Measurements from ENCODE around the gene ZNF398. TPM values are rescaled to one million over a fixed set of nuclear protein-coding genes. Genes with fewer than 3 reads are reported as not detected.

ZNF398 gene
- total and polyA plus RNA-seq, 7 donors: 2.4 to 19.7 (median 13.0) TPM

DNA sequence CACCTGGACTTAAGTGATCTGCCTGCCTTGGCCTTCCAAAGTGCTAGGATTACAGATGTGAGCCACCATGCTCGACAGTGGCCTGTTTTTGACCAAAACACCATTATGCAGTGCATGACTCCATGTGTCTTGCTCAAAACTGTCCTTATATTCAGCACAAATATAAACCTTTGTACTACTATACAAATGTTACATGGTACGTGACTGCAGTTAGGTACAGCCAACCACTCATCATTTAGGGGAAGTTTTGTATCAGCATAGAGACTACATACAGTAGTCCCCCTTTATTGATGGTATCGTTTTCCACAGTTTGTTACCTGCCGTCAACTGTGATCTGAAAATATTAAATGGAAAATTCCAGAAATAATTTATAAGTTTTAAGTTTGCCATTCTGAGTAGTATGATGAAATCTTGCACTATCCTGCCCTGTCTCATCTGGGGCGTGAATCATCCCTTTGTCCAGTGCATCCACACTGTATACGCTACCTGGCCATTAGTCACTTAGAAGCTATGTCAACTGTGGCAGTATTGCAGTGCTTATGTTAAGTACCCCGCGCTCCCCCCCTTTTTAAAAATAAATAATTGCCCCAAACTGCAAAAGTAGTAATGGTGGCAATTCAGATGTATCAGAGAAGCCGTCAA, 24.8 kb downstream of the ZNF398 start:
- Histone ChIP-seq H3K9me3 (no peaks in the 10 kb centered on the region), H3K4me1 (no peaks in the 10 kb centered on the region), H3K36me3 (peaks cover 18 to 87% (median 40%) of the 10 kb centered on the region in 4 donors), H3K27ac (no peak overlapping the region), H3K27me3 (no peaks in the 10 kb centered on the region), H3K4me3 (no peak overlapping the region)
- intact Hi-C loops (cut with DNase I): no loop called here
- TF ChIP-seq, protein P1, sequence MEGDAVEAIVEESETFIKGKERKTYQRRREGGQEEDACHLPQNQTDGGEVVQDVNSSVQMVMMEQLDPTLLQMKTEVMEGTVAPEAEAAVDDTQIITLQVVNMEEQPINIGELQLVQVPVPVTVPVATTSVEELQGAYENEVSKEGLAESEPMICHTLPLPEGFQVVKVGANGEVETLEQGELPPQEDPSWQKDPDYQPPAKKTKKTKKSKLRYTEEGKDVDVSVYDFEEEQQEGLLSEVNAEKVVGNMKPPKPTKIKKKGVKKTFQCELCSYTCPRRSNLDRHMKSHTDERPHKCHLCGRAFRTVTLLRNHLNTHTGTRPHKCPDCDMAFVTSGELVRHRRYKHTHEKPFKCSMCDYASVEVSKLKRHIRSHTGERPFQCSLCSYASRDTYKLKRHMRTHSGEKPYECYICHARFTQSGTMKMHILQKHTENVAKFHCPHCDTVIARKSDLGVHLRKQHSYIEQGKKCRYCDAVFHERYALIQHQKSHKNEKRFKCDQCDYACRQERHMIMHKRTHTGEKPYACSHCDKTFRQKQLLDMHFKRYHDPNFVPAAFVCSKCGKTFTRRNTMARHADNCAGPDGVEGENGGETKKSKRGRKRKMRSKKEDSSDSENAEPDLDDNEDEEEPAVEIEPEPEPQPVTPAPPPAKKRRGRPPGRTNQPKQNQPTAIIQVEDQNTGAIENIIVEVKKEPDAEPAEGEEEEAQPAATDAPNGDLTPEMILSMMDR (IDR thresholded peaks at IDR 0.05): no peak
- TF ChIP-seq EP300 (IDR thresholded peaks at IDR 0.05) (no peak), POLR2AphosphoS5 (IDR thresholded peaks at IDR 0.05) (no peak), POLR2A (IDR thresholded peaks at IDR 0.05) (no peak)
- no peak for DNase-seq
- 83 to 86% methylated on average over 9 of the region's 9 CpGs for WGBS, 2 donors

DNA sequence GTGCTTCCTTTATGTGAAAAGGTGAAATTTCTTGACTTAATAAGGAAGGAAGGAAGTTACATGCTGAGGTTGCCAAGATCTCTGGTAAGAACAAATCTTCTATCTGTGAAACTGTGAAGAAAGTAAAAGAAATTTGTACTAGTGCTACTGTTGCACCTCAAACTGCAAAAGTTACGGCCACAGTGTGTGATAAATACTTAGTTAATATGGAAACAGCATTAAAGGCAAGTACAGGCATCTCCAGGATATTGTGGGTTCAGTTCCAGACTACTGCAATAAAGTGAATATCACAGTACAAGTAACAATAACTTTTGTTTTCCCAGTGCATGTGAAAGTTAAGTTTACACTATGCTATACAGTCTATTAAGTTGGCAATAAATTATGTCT, 25.3 kb downstream of the ZNF398 start:
- H3K9me3 ChIP-seq: no peaks in the 10 kb centered on the region
- TF ChIP-seq POLR2AphosphoS5 (IDR thresholded peaks at IDR 0.05) (no peak), EP300 (IDR thresholded peaks at IDR 0.05) (no peak), POLR2A (IDR thresholded peaks at IDR 0.05) (no peak)
- TF ChIP-seq, protein P1 (IDR thresholded peaks at IDR 0.05): no peak
- no peak overlapping the region for H3K27ac ChIP-seq
- H3K4me1 ChIP-seq: no peaks in the 10 kb centered on the region
- intact Hi-C loops (cut with DNase I): no loop called here
- peaks cover 16 to 87% (median 39%) of the 10 kb centered on the region in 4 donors for H3K36me3 ChIP-seq
- H3K27me3 ChIP-seq: no peaks in the 10 kb centered on the region
- H3K4me3 ChIP-seq: no peak overlapping the region
- WGBS, 2 donors: 96 to 99% methylated on average over 1 of the region's 1 CpG
- DNase-seq: no peak

GRCh38 chr7:149175150-149175549, 27.9 kb downstream of the ZNF398 start:
- Histone ChIP-seq H3K36me3 (peaks cover 21 to 84% (median 36%) of the 10 kb centered on the region in 4 donors), H3K4me3 (no peak overlapping the region), H3K27me3 (no peaks in the 10 kb centered on the region), H3K4me1 (peaks cover 0 to 10% (median 0%) of the 10 kb centered on the region in 4 donors), H3K9me3 (no peaks in the 10 kb centered on the region), H3K27ac (no peak overlapping the region)
- TF ChIP-seq POLR2A (IDR thresholded peaks at IDR 0.05) (no peak), POLR2AphosphoS5 (IDR thresholded peaks at IDR 0.05) (no peak), EP300 (IDR thresholded peaks at IDR 0.05) (no peak)
- TF ChIP-seq, protein P1 (IDR thresholded peaks at IDR 0.05): no peak
- WGBS, 2 donors: 96% methylated on average over 2 of the region's 2 CpGs
- intact Hi-C loops (cut with DNase I): no loop called here
- DNase-seq: no peak

- Histone ChIP-seq H3K4me1 (peaks cover 0 to 25% (median 13%) of the 10 kb centered on the region in 4 donors), H3K4me3 (no peak overlapping the region), H3K27me3 (no peaks in the 10 kb centered on the region), H3K9me3 (no peaks in the 10 kb centered on the region), H3K36me3 (peaks cover 21 to 75% (median 32%) of the 10 kb centered on the region in 4 donors), H3K27ac (no peak overlapping the region)
- WGBS, 2 donors: 97 to 98% methylated on average over 19 of the region's 19 CpGs
- TF ChIP-seq, protein P1 (IDR thresholded peaks at IDR 0.05): no peak
- TF ChIP-seq POLR2AphosphoS5 (IDR thresholded peaks at IDR 0.05): no peak
- TF ChIP-seq POLR2A (IDR thresholded peaks at IDR 0.05): no peak
- TF ChIP-seq EP300 (IDR thresholded peaks at IDR 0.05): no peak
- DNase-seq: no peak
- intact Hi-C loops (cut with DNase I): no loop called here
Measured at GRCh38 chr7:149179241-149179640, 32.0 kb downstream of the ZNF398 start.

Data from sigmoid colon (tissue), 7 donors.